ENCODE data around the gene TMEM258. TPM values are rescaled to one million over a fixed set of nuclear protein-coding genes. Genes with fewer than 3 reads are reported as not detected.

The TMEM258 gene
- total RNA-seq, 4 donors from 2014 or later = 33.6 to 42.8 (median 36.6) TPM

DNA sequence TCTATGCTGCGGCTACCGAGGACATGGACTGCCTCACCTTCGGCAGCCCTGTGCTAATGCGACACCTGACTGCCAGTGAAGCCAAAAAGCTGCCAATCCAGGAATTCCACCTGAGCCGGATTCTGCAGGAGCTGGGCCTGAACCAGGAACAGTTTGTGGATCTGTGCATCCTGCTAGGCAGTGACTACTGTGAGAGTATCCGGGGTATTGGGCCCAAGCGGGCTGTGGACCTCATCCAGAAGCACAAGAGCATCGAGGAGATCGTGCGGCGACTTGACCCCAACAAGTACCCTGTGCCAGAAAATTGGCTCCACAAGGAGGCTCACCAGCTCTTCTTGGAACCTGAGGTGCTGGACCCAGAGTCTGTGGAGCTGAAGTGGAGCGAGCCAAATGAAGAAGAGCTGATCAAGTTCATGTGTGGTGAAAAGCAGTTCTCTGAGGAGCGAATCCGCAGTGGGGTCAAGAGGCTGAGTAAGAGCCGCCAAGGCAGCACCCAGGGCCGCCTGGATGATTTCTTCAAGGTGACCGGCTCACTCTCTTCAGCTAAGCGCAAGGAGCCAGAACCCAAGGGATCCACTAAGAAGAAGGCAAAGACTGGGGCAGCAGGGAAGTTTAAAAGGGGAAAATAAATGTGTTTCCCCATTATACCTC lies 3.6 kb upstream of the TMEM258 start:
- no peak overlapping the region for H3K4me3 ChIP-seq (ENCODE audit: low read depth, poor library complexity, severe bottlenecking)
- no peak for DNase-seq (ENCODE audit: low spot score in 2 of 2)
- TF ChIP-seq, protein P1, sequence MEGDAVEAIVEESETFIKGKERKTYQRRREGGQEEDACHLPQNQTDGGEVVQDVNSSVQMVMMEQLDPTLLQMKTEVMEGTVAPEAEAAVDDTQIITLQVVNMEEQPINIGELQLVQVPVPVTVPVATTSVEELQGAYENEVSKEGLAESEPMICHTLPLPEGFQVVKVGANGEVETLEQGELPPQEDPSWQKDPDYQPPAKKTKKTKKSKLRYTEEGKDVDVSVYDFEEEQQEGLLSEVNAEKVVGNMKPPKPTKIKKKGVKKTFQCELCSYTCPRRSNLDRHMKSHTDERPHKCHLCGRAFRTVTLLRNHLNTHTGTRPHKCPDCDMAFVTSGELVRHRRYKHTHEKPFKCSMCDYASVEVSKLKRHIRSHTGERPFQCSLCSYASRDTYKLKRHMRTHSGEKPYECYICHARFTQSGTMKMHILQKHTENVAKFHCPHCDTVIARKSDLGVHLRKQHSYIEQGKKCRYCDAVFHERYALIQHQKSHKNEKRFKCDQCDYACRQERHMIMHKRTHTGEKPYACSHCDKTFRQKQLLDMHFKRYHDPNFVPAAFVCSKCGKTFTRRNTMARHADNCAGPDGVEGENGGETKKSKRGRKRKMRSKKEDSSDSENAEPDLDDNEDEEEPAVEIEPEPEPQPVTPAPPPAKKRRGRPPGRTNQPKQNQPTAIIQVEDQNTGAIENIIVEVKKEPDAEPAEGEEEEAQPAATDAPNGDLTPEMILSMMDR (IDR thresholded peaks at IDR 0.05) = no peak
- 86 to 96% methylated on average over 15 to 18 of the region's 18 CpGs for WGBS, 2 donors
- intact Hi-C loops (cut with DNase I; ENCODE audit: low total_unique reads) = loop anchor here (10.0 kb wide), 1 partner anchor 319 kb away; no protein-coding TSS in a partner anchor

DNA sequence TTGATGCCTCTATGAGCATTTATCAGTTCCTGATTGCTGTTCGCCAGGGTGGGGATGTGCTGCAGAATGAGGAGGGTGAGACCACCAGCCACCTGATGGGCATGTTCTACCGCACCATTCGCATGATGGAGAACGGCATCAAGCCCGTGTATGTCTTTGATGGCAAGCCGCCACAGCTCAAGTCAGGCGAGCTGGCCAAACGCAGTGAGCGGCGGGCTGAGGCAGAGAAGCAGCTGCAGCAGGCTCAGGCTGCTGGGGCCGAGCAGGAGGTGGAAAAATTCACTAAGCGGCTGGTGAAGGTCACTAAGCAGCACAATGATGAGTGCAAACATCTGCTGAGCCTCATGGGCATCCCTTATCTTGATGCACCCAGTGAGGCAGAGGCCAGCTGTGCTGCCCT lies 3.1 kb upstream of the TMEM258 start:
- TF ChIP-seq POLR2A (IDR thresholded peaks at IDR 0.05) = no peak
- TF ChIP-seq, protein P1 (IDR thresholded peaks at IDR 0.05) = no peak
- WGBS, 2 donors = 91 to 92% methylated on average over 10 to 12 of the region's 12 CpGs
- H3K4me3 ChIP-seq (ENCODE audit: low read depth, poor library complexity, severe bottlenecking) = no peak overlapping the region
- no peak for DNase-seq (ENCODE audit: low spot score in 2 of 2)
- intact Hi-C loops (cut with DNase I; ENCODE audit: low total_unique reads) = loop anchor here (10.0 kb wide), 1 partner anchor 319 kb away; no protein-coding TSS in a partner anchor

DNA sequence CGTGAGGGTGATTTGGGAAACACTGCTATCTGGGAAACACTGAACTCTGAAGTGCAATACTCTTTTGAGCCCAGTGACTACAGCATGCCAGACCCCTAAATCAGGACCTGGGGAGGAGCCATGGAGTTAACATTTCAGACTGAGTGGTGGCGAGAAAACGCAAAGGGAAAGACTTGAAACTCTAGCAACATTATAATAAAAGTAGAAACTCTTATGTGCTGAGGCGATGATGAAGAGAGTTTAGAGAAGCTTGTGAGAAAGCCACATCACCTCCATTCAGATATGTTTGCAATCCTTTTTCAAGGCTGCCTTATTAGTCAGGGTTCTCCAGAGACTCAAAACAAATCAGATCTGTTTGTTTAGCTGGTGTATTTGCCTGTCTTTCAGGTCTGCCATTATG lies 2.2 kb upstream of the TMEM258 start:
- 86 to 91% methylated on average over 4 of the region's 4 CpGs for WGBS, 2 donors
- TF ChIP-seq, protein P1 (IDR thresholded peaks at IDR 0.05) = no peak
- TF ChIP-seq POLR2A (IDR thresholded peaks at IDR 0.05) = no peak
- intact Hi-C loops (cut with DNase I; ENCODE audit: low total_unique reads) = loop anchor here (10.0 kb wide), 1 partner anchor 320 kb away; no protein-coding TSS in a partner anchor
- no peak overlapping the region for H3K4me3 ChIP-seq (ENCODE audit: low read depth, poor library complexity, severe bottlenecking)
- DNase-seq (ENCODE audit: low spot score in 2 of 2) = no peak

DNA sequence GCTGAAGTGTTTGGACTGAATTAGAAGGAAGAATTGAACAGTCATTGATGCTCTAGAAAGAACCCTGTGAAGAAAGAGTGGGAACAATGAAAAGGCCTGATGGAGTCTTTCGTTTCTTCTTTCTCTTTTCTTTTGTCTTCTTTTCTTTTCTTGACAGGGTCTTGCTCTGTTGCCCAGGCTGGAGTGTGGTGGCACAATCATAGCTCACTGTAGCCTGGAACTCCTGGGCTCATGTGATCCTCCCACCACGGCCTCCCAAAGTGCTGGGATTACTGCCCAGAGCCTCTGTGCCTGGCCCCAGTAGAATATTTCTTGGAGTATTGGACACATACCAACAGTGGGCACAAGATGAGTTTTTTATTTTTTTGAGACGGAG lies 1.4 kb upstream of the TMEM258 start:
- no peak for TF ChIP-seq POLR2A (IDR thresholded peaks at IDR 0.05)
- TF ChIP-seq, protein P1 (IDR thresholded peaks at IDR 0.05) = no peak
- WGBS, 2 donors = 49 to 65% methylated on average over 3 of the region's 3 CpGs
- DNase-seq (ENCODE audit: low spot score in 2 of 2) = no peak
- no peak overlapping the region for H3K4me3 ChIP-seq (ENCODE audit: low read depth, poor library complexity, severe bottlenecking)
- intact Hi-C loops (cut with DNase I; ENCODE audit: low total_unique reads) = loop anchor here (10.0 kb wide), 1 partner anchor 321 kb away; no protein-coding TSS in a partner anchor

GRCh38 chr11:61793083-61793828 lies 857 bp upstream of the TMEM258 start:
- H3K4me3 ChIP-seq (ENCODE audit: low read depth, poor library complexity, severe bottlenecking) = peak overlapping the region; percentile 77
- 2 to 5% methylated on average over 20 to 29 of the region's 29 CpGs for WGBS, 2 donors
- DNase-seq (ENCODE audit: low spot score in 2 of 2) = no peak
- TF ChIP-seq POLR2A (IDR thresholded peaks at IDR 0.05) = no peak
- TF ChIP-seq, protein P1 (IDR thresholded peaks at IDR 0.05) = no peak
- intact Hi-C loops (cut with DNase I; ENCODE audit: low total_unique reads) = loop anchor here (10.0 kb wide), 1 partner anchor 322 kb away; no protein-coding TSS in a partner anchor
